GM12874 (cell line): ENCODE measurements around the gene ASB10.

ENCODE experiments used
- CTCF ChIP-seq: IDR thresholded peaks from 2 replicates; pipeline ENCODE4 v1.5.1; 2011; ENCODE audit warnings: low read depth, mild to moderate bottlenecking, control low read depth, low read length, moderate library complexity; ENCODE audit not compliant: insufficient read depth

Gene ASB10

DNA sequence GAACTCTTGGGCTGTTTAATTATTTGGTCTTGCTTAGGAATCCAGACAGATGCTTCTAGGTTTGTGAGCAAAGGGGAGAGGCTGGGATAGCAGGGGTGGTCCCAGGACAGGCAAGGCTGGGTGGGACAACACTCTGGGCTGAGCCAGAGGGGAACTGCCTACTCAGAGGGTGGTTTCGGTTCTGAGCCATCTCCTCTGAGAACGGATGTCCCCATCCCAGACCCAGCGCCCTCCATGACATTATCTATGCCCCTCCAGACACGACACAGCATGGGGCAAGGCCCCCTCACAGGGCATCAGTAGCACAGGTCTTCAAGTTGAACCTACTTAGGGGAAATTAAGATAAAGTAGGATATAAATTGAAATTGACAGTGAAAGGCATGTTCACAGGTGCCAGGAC is 7.1 kb downstream of the ASB10 start:
- TF ChIP-seq CTCF = no peak

DNA sequence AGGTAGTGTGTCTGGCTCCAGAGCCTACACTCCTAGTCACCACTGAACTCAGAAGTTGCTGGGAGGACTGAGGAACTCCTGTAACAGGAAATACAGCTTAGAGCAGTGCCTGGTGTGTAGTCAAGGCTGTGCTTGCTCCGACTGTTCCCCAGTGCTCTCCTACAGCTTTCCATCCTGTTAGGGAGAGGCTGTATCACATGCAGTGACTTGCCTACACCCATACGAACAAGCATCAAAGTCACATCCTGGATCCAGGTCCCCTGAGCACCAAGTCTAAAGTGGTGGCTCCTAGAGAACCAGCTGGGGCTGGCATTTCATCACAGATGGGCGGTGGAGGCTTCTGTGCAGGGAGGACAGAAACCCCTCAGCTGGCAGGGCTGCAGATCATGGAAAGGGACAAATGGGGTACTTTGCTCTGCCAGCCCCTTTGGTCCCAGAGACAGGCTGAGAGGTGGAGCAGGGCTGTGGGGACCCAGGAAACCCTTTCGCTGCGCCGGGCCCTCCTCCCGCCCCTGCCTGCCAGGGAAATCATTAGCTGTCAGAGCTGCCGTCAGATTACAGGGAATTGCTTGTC is 7.7 kb downstream of the ASB10 start:
- TF ChIP-seq CTCF = no peak

- TF ChIP-seq CTCF = no peak
These were observed 8.2 kb downstream of the ASB10 start for GRCh38 chr7:151178831-151179230.

GRCh38 chr7:151178236-151178635 is 8.8 kb downstream of the ASB10 start:
- TF ChIP-seq CTCF = no peak

DNA sequence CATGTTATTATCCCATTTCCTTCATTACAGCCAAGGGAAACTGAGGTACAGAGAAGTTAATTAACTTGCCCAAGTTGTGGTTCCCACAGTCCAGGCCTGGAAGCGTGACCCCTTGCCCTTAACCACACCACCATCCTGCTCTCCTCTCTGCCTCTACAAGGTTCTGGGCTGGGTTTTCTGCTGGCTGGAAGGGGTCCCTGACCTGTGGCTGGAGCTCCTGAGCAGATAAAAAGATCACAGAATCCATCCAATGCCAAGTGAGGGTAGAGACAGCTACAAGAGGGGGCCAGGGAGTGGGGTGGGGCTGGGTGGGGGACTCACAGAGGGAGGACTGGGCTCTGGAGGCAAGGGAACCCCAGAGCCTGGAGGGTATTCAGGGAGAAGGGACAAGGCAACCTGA is 9.7 kb downstream of the ASB10 start:
- no peak for TF ChIP-seq CTCF

GRCh38 chr7:151176401-151176800 is 10.6 kb downstream of the ASB10 start:
- no peak for TF ChIP-seq CTCF

DNA sequence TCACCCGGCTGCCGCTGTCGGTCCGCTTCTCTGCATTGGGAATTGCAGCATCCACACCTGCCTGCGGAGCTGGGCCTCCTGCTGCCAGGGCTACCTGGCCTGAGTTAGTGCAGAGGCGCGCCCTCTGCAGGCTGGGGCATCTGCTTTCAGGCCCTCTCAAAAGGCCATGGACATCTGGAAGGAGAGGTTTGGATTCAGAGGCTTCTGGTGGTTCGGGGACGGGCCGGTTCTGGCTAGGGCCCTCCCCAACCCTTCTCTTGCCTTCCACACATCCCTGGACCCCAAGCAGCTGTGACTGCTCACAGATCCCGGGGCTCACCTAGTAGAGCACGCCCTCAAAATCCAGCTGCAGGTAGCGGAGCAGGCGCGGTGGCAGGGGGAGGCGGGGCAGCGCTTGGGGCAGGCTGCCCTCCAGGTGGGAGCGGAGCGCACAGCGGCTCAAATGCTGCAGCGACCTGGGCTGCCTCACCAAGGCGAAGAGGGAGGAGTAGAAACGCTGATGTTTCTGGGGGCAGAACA is 11.2 kb downstream of the ASB10 start:
- TF ChIP-seq CTCF = no peak
